HL-60 (cell line): ENCODE data around the gene NPDC1.

Experiments
- DNase-seq, 2 experiments: peaks; one replicate each; pipeline ENCODE4 v3.0.0-alpha.2; 2010 to 2020; ENCODE audit warnings: low read depth in 1 of 2, low spot score in 1 of 2
- H3K27ac ChIP-seq: fragments of 250-450 bp; sonication (Bioruptor Pico); replicated peaks from 2 replicates; pipeline ENCODE4 v1.5.1; 2020; ENCODE audit warnings: mild to moderate bottlenecking, moderate library complexity
- H3K27me3 ChIP-seq: fragments of 250-450 bp; sonication (Bioruptor Pico); 2 replicates; pipeline ENCODE4 v1.5.1; 2021; ENCODE audit warnings: mild to moderate bottlenecking, moderate library complexity; ENCODE audit not compliant: insufficient read depth, poor library complexity, severe bottlenecking
- H3K4me3 ChIP-seq: replicated peaks from 2 replicates; pipeline ENCODE4 v1.5.1; 2011; ENCODE audit warnings: mild to moderate bottlenecking, control low read depth, low read length; ENCODE audit not compliant: insufficient read depth
- GABPA ChIP-seq: IDR thresholded peaks from 2 replicates; pipeline ENCODE4 v1.6.1; 2012; ENCODE audit warnings: low read depth
- POLR2AphosphoS5 ChIP-seq: IDR thresholded peaks from 2 replicates; pipeline ENCODE4 v1.6.1; 2012; ENCODE audit warnings: low read depth
- SPI1 ChIP-seq: IDR thresholded peaks from 2 replicates; pipeline ENCODE4 v1.6.1; 2012; ENCODE audit warnings: low read depth, mild to moderate bottlenecking, borderline replicate concordance
- TF ChIP-seq, protein P1 (sequence below): IDR thresholded peaks from one replicate; pipeline ENCODE4 v1.5.1; 2011; ENCODE audit warnings: low read length, control low read depth, inconsistent platforms; ENCODE audit not compliant: insufficient read depth
- TF ChIP-seq, protein P2 (sequence below): IDR thresholded peaks from 2 replicates; pipeline ENCODE4 v1.6.1; 2012; ENCODE audit warnings: low read depth; ENCODE audit not compliant: insufficient replicate concordance

Gene NPDC1

DNA sequence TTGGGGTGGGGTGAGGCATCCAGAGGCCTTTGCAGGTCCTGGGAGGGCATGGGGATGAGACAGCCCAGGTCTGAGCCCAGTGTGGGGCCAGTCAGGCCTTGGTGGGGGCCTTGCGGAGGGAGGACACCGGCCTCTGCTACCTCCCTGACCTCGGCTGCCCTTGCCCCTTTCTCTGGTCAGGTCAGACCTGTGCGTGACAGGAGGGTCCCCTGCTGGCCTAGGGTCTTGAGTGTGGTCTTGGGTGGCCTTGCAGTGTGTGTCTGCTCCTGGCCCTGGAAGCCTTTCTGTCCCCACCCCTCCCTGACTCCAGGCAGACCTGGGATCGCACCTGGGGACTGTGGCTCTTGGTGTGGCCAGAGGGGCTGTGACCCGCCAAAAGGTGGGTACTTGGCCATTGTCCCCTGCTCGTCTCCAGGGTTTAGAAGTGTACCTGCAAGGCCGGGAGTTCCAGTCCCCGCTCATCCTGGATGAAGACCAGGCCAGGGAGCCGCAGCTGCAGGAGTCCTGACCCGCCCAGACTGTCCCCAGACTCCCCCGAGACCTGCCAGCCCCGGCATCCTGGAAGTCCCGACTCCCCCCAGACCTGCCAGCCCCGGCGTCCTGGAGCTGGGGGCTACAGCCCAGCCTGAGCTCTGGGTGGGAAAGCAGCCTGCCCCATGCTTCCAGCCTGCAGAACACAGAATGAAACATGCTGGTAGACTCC lies 36.4 kb upstream of the NPDC1 start:
- TF ChIP-seq, protein P1, sequence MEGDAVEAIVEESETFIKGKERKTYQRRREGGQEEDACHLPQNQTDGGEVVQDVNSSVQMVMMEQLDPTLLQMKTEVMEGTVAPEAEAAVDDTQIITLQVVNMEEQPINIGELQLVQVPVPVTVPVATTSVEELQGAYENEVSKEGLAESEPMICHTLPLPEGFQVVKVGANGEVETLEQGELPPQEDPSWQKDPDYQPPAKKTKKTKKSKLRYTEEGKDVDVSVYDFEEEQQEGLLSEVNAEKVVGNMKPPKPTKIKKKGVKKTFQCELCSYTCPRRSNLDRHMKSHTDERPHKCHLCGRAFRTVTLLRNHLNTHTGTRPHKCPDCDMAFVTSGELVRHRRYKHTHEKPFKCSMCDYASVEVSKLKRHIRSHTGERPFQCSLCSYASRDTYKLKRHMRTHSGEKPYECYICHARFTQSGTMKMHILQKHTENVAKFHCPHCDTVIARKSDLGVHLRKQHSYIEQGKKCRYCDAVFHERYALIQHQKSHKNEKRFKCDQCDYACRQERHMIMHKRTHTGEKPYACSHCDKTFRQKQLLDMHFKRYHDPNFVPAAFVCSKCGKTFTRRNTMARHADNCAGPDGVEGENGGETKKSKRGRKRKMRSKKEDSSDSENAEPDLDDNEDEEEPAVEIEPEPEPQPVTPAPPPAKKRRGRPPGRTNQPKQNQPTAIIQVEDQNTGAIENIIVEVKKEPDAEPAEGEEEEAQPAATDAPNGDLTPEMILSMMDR = no peak
- no peak for TF ChIP-seq POLR2AphosphoS5
- TF ChIP-seq SPI1 = no peak
- TF ChIP-seq, protein P2, sequence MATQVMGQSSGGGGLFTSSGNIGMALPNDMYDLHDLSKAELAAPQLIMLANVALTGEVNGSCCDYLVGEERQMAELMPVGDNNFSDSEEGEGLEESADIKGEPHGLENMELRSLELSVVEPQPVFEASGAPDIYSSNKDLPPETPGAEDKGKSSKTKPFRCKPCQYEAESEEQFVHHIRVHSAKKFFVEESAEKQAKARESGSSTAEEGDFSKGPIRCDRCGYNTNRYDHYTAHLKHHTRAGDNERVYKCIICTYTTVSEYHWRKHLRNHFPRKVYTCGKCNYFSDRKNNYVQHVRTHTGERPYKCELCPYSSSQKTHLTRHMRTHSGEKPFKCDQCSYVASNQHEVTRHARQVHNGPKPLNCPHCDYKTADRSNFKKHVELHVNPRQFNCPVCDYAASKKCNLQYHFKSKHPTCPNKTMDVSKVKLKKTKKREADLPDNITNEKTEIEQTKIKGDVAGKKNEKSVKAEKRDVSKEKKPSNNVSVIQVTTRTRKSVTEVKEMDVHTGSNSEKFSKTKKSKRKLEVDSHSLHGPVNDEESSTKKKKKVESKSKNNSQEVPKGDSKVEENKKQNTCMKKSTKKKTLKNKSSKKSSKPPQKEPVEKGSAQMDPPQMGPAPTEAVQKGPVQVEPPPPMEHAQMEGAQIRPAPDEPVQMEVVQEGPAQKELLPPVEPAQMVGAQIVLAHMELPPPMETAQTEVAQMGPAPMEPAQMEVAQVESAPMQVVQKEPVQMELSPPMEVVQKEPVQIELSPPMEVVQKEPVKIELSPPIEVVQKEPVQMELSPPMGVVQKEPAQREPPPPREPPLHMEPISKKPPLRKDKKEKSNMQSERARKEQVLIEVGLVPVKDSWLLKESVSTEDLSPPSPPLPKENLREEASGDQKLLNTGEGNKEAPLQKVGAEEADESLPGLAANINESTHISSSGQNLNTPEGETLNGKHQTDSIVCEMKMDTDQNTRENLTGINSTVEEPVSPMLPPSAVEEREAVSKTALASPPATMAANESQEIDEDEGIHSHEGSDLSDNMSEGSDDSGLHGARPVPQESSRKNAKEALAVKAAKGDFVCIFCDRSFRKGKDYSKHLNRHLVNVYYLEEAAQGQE = no peak
- no peak for TF ChIP-seq GABPA
- DNase-seq = no peak
- Histone ChIP-seq H3K27me3 (peaks cover 7% of the 10 kb centered on the region), H3K4me3 (no peak overlapping the region), H3K27ac (no peak overlapping the region)

DNA sequence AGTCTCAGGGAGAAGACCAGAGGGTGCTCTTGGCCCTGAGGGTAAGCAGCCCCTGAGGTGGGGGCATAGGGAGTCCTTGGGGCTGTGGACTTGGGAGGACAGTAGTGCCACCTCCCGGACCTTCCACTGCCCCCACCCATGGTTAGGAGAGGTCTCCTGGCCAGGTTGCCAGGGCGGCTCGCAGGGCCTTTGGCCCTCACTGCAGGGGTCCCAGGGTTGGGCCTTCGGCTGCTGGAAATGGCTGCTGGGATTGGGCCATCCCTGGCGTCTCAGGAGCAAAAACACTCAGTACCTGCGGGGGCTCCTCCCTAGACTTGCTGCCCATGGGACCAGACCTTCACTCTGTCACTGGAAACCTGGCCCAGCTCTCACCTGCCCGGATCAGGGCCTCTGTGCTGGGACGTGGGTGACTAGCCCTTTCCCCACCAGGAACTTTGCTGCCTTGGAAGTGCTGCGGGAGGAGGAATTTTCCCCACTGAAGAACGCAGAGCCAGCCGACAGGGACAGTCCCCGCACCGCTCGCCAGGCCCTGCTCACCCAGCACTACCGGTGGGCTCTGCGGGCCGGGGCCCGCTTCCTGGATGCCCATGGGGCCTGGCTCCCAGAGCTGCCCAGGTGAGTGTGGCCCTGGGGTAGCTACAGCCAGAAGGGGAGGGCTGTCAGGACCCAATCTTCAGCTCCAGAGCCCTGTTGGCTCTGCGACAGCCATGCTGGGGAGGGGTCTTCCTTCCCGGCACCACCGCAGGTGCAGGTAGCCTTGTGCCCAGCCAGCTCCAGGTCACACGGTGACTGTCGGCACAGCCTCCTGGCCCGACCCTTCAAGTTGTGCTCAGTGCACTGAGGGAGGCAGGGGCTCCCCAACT lies 34.5 kb upstream of the NPDC1 start:
- no peak for DNase-seq
- no peak overlapping the region for H3K27ac ChIP-seq
- no peak for TF ChIP-seq GABPA
- no peak for TF ChIP-seq POLR2AphosphoS5
- H3K4me3 ChIP-seq = no peak overlapping the region
- H3K27me3 ChIP-seq = peaks cover 10% of the 10 kb centered on the region

DNA sequence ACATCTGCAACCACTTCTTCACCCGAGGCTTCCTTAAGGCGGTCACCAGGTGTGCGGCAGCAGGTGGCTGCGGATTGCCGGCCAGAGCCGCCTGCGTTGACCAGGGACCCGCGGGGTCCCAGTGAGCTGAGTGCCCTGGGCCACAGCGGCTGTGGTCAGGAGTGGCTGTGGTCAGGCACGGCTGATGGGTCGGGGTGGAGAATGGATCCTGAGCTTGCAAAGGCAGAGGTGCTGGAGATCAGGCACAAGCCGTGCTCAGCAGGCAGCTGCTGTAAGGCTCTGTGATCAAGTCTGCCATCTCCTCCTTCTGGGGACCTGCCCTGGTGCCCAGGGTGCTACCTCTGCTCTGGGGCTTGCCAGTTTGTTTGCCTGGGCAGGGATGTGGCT lies 33.4 kb upstream of the NPDC1 start:
- DNase-seq = no peak
- peaks cover 10% of the 10 kb centered on the region for H3K27me3 ChIP-seq
- no peak overlapping the region for H3K27ac ChIP-seq
- no peak overlapping the region for H3K4me3 ChIP-seq
- TF ChIP-seq, protein P2 = no peak
- TF ChIP-seq, protein P1 = no peak
- TF ChIP-seq SPI1 = no peak
- no peak for TF ChIP-seq POLR2AphosphoS5
- no peak for TF ChIP-seq GABPA

DNA sequence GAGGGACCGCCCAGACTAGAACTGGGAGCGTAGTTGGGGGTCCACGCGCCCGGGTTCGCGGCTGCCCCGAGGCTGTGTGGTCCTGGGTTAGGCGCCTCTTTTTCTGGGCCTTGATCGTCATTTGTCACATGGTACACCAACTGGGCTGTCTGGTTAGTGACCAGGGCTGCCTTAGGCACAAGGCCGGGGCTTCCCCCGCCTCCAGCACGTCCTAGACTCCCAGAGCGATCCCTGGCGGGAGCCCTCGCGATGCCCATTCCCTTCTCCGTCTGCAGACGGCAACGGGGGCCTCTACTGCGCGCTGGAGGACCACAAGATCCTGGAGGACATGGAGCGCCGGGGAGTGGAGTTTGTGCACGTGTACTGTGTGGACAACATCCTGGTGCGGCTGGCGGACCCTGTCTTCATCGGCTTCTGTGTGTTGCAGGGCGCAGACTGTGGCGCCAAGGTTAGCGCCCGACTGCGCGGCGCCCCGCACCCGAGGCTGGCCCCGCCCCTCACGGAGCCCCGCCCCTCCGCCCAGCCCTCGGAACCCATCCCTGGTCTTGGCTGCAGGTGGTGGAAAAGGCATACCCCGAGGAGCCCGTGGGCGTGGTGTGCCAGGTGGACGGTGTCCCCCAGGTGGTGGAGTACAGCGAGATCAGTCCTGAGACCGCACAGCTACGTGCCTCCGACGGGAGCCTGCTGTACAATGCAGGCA lies 32.9 kb upstream of the NPDC1 start:
- H3K4me3 ChIP-seq = no peak overlapping the region

More for the DNA sequence above, 32.9 kb upstream of the NPDC1 start:
- DNase-seq = no peak
- TF ChIP-seq POLR2AphosphoS5 = no peak
- H3K27me3 ChIP-seq = peaks cover 10% of the 10 kb centered on the region
- H3K27ac ChIP-seq = no peak overlapping the region
